Breast epithelium (tissue), 3 donors: ENCODE results near the gene FEZF2.

Experiments used
- POLR2A ChIP-seq: fragments of 450-650 bp; IDR thresholded peaks from one replicate; pipeline ENCODE4 v1.6.1; 2016; ENCODE audit warnings: antibody characterized with exemption, mild to moderate bottlenecking, moderate library complexity
- TF ChIP-seq, protein P1 (sequence below), 3 donors: fragments of 450-650 bp; IDR thresholded peaks; one replicate each; pipeline ENCODE4 v1.5.1; 2016 to 2017; ENCODE audit warnings: antibody characterized with exemption in 3 of 3, mild to moderate bottlenecking in 3 of 3, moderate library complexity in 3 of 3

GRCh38 chr3:62415312-62415801, 42.0 kb upstream of the FEZF2 start:
- TF ChIP-seq, protein P1, sequence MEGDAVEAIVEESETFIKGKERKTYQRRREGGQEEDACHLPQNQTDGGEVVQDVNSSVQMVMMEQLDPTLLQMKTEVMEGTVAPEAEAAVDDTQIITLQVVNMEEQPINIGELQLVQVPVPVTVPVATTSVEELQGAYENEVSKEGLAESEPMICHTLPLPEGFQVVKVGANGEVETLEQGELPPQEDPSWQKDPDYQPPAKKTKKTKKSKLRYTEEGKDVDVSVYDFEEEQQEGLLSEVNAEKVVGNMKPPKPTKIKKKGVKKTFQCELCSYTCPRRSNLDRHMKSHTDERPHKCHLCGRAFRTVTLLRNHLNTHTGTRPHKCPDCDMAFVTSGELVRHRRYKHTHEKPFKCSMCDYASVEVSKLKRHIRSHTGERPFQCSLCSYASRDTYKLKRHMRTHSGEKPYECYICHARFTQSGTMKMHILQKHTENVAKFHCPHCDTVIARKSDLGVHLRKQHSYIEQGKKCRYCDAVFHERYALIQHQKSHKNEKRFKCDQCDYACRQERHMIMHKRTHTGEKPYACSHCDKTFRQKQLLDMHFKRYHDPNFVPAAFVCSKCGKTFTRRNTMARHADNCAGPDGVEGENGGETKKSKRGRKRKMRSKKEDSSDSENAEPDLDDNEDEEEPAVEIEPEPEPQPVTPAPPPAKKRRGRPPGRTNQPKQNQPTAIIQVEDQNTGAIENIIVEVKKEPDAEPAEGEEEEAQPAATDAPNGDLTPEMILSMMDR (IDR thresholded peaks at IDR 0.05): no peak
- TF ChIP-seq POLR2A: no peak
